Head of caudate nucleus (tissue), 42 donors: ENCODE results near the gene CFAP74.

Experiments used
- DNase-seq, 42 donors: peaks; one replicate each; pipeline versions ENCODE4 v3.0.0 to v3.0.0-alpha.2; 2020 to 2021; ENCODE audit warnings: mixed read lengths in 7 of 42
- intact Hi-C: fragments of 100-400 bp; cut with DNase I; formaldehyde crosslinking; loops from one replicate; pipeline ENCODE4 v1.15.0; 2022

CFAP74 gene

DNA sequence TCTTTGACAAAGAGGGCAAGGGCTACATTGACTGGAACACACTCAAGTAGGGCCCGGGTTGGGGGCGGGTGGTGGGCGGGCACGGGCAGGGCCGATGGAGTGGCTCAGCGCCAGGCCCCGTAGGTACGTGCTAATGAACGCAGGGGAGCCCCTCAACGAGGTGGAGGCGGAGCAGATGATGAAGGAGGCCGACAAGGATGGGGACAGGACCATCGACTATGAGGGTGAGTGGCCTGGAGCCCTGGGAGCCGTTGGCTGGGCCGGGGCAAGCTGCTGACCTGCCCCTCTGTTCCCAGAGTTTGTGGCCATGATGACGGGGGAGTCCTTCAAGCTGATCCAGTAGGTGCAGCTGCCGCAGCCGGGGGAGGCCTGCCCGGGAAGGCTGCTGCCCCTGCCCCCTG lies 86.7 kb downstream of the CFAP74 start:
- no peak for DNase-seq
- intact Hi-C loops: no loop called here

DNA sequence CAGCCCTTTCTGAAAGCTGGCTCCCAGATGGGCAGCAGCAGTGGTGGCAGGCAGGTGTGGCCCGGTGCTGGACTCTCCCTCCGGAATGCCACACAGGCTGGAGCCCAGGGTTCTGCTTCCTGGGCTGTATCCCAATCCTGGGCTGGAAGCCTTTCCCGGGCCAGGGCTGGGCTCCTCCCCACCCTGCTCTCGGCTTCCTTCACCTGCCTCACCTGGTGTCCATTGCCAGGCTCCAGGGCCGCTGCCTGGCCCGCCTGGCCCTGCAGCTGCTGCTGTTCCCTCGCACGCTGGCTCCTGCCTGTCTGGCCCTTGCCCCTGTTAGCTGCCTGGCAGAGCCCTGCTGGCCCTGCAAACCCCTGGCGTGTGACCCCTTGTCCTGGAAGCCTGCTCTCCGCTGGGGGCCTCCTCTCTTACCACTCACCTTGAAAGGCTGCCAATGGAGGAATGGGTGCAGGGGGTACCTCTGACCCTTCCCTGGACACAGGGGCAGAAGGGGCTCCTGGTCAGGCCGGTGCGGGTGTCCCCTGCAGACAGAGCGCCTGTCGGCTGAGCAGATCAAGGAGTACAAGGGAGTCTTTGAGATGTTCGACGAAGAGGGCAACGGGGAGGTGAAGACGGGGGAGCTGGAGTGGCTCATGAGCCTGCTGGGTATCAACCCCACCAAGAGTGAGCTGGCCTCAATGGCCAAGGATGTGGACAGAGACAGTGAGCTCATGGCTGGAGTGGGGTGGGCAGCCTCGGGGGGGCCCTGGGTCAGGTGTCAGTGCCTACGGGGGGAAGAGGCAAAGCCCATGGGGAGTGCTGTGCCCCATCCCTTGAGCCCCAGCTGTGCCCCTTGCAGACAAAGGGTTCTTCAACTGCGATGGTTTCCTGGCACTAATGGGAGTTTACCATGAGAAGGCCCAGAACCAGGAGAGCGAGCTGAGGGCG lies 87.4 kb downstream of the CFAP74 start:
- intact Hi-C loops: no loop called here
- no peak for DNase-seq

DNA sequence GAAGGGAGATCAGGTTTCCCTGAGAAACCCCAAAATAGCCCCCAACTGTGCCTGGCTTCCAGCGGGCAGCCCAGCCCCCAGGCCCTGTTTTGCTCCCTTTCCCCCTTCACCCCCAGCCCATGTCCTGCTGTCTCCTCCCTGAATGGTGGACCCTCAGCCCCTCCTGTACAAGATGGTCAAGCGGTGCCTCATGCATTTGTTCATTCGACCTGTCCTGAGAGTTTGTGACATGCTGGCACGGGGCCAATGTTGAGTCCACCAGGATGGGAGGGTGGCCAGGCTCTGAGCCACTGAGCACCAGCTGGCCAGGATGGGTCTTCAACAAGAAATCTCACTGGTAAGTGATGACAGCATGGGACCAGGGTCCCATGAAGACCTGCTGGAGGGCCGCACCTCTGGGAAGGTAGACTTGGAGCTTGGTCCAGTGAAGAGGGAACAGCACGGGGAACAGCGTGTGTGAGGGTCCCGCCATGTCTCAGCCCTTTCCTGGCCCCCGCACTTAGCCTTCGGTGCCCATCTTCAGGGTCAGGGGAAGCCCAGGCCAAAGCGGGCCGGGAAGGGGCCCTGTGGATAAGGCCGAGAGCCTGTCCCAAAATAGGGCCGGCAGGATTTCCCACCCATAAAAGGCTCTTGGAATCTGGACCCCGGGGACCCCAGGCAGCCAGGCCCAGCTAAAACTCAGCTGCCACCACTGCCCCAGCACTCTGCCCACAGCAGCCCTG lies 88.5 kb downstream of the CFAP74 start, which contains the start of gene CALML6:
Gene CALML6 (plus strand): TSS at position 290 of the 722 bp plus-strand sequence. CDS start 21 bp downstream, at position 311.
- intact Hi-C loops: no loop called here
- DNase-seq: no peak

DNA sequence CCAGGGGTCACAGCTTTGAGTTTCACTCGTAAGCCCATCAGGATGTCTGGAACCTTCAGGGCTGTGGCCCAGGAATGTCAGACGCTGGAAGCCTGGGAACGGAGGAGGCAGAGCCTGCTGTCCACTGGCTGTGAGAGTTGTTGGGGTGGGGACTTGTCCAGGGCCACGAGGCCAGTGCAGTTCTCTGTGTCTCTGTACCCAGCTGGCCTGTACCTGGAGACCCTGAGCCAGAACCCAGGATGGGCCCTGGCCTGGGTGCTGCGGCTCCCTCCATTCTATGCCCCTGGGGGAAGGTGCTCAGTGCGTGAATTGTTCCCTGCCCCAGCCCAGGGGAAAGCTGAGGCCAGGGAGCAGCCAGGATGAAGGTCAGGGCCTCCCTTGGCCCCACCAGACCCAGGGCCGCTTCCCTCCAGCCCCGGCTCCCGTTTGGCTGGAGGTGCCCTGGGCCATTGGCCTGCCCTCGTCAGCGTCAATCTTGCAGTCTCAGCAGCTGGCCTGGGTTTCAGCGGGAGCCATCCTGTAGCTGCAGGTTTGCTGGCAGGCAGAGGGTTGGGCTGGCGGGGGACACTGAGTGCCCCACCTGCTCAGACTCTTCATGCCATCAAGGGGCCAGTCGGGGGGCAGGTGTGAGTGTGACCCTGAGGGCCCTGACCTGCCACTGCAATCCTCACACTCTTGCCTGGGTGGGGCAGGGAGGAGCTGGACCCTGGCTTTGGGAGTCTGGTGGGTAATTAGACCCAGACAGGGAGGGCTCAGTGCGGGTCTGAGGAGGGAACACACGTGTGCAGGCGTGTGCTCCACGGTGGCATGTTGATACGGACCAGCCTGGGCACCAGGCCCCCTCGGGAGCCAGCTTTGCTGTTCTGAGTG lies 89.2 kb downstream of the CFAP74 start:
- intact Hi-C loops: no loop called here
- no peak for DNase-seq

DNA sequence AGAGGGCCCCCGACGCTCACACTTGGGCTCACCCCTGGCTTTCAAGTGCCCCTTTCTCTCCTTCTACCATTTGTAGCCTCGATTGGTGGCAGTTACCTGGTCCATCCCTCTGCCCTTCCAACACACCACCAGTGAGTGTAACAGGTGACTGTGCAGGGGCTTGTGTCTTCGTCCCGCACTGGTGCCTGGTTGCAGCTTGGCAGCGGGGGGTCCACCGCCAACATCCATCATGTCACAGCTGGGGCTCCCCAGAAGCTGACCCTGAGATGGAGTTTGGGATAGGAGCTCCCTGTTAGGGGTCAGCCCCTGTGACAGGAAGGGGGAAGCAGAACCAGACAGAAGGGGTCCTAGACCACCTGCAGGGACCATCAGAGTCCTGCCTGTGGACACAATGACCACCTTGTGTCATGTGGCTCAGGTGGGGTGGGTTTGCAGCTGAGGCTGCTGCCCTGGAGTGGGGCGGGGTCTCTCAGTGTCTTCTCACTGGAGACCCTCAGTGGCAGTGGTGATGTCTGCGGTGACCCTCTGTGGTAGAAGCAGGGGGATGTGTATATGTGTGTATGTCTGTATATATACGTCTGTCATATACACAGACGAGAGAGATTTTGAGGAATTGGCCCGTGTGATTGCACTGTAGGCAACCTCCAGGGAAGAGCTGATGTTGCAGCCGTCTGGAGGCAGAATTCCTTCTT lies 92.1 kb downstream of the CFAP74 start:
- intact Hi-C loops: no loop called here
- DNase-seq: no peak

DNA sequence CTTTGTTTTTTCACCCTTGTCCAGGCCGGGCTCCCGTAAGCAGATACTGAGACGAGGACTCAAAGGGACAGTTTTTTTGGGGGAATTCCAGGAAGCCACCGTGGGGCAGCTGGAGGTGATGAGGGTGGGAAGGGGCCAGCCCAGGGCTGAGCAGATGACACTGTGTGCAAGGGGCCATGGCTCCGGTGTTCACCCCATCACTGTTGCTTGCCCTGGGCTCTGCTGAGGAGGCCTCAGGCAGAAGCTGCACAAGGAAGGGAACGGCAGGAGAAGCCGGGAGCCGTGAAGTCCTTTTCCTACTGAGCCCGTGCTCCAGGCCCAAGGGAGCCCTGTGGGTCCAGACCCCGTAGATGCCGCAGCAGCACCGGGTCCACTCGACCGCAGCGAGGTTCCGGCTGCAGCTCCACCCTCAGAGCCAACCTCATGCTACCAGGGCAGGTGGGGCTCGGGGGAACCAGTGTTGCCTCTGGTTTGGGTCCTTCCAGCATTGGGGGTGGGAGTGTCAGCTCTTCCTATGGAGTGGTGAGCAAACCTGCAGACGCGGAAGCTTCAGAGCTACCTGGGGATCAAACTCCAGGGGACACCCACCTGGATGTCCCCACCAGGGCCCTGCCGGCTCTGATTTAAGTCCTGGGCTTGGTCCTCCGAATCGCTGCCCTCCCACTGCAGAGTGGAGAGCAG lies 92.8 kb downstream of the CFAP74 start:
- intact Hi-C loops: no loop called here
- DNase-seq: no peak

DNA sequence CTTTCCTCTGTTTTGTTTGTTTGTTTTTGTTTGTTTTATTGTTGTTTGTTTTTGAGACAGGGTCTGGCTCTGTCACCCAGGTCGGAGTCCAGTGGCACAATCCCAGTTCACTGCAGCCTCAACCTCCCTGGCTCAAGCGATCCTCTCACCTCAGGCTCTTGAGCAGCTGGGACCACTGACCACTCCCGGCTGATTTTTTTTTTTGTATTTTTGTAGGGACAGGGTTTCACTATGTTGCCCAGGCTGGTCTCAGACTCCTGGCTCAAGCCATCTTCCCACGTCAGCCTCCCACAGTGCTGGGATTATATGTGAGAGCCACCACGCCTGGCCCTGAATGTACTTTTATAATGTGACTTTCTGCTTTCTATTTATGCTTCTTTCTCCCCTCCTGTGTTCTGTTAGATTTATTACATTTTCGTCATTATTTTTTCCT lies 93.5 kb downstream of the CFAP74 start:
- no peak for DNase-seq
- intact Hi-C loops: no loop called here

DNA sequence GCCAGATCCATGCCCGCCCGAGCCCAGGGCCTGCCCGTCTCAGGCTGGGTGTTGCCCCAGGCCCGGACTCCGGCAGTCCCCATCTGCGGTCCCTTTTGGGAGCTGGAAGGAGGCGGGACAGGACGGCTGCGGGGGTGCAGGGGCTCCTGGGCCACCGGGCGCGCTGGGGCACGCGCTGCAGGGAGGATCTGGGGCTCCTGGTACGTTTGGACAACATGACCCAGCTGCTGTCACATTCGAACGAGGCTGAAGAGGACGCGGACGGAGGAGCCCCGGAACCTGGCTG lies 95.1 kb downstream of the CFAP74 start:
- DNase-seq: peak in 5 of 42 donors; percentile 22 to 51 (median 28)
- intact Hi-C loops: loop anchor here (5.0 kb wide), 1 partner anchor 131 kb away; the partner anchor contains the start of gene NADK

DNA sequence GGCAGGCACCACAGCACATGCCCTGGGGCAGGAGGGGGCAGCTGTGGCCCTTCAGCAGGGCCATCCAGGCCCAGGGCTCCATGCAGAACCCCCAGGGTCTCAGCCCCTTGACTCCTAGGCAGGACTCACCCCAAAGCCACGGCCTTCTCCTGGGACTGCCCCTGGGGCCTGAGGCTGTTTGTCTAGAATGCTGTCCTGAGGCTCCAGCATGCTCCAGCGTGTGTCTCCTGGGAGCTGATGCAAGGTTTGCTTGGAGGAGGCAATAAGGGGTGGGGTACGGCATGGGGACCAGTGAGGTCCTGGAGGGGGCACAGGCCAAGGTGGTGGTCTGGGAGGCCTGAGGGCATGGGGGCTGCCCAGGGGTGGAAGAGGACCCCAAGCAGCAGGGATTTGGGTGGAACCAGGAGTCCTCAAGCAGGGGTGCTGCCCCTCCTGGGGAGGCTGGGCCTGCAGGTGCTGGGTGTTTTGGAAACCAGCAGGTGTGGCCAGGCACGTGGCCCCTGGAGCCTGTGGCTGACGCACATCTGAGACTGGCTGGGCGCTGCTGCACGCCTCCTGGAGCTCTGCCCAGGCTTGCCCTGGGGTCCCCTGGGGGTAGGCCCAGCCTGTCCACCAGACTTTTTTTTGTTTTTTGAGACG lies 96.4 kb downstream of the CFAP74 start:
- DNase-seq: no peak
- intact Hi-C loops: loop anchor here (5.0 kb wide), 1 partner anchor 130 kb away; the partner anchor contains the start of gene NADK

DNA sequence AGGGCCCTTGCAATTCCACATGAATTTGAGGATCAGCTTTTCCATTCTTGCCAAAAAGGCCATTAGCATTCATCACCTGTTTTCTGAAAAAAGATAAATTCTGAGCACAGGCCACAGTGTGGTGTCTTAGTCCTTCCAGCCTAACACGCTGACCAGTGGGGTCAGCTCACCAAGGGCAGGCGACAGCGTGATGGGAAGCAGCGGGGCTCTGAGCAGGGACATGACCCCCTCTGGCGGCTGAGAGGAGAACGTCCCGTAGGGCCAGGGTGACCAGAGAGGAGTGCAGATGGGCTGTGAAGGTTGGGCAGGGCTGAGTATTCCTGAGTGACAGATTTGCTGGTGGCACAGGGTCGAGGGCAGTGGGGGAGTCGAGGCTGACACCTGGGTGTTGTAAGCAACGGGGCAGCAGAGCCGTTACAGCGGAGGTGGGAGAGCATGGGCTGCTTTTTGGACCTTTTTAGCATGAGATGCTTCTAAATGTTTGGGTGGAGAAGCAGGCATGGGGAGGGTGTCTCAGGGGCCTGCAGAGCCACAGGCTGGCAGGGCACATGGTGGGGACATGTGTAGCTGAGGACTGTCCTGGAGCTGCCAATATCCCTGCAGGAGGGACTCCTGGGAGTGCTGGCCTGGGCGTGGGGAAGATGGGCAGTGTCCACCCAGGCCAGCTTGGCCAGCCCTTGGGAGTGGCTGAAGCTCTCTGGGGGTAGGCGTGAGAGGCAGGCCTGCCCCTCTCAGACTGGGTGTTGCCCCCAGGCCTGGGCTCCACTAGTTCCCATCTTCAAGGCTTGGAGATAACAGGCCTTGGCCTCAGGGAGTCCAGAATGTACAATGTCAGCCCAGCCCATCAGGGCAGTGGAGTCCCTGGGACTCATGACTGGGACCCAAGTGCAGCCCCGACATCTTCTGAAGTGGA lies 97.1 kb downstream of the CFAP74 start:
- intact Hi-C loops: loop anchor here (5.0 kb wide), 1 partner anchor 129 kb away; the partner anchor contains the start of gene NADK
- DNase-seq: peak; percentile 68 to 96 (median 88)

DNA sequence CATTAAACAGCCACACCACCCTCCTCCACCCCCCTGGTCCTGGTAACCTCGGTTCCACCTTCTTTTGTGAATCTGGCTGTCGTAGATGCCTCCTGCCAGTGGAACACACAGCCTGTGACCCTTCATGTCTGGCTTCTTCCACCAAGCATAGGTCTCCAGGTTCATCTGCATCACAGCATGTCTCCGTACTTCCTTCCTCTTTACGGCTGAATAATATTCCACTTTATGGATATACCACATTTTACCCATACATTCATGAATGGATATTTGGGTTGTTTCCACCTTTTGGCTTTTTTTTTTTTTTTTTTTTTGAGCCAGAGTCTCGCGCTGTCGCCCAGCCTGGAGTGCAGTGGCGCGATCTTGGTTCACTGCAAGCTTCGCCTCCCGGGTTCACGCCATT lies 100.4 kb downstream of the CFAP74 start:
- no peak for DNase-seq
- intact Hi-C loops: no loop called here

DNA sequence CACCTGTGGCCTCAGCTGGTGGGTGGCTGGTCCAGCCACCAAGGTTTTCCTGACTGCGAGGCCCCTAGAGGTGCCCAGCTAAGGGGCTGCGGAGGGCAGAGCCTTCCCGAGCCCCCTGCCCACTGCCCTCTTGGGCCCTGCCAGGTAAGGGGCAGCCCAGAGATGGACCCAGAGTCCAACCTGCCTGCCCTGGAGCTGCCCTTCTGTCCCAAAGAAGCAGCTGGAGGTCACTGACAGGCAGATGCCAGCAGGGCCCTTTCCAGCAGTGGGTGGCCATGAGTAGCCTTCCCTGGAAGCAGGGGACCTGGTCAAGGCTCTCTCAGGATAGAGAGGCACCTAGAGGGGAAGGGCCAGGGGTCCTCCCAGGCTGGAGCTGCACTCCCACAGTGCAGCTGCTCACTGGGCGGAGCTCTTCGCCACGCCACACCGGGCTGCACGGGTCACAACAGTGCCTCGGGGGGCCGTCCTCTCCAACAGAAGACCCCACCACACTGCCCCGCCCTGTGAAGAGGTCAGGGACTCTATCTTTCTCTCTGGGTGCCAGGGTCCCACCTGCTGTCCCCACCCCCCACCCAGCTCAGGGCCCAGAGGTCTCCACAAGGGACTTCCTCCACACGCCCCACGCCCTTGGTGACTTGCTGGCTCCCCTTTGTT lies 101.8 kb downstream of the CFAP74 start:
- intact Hi-C loops: no loop called here
- no peak for DNase-seq

DNA sequence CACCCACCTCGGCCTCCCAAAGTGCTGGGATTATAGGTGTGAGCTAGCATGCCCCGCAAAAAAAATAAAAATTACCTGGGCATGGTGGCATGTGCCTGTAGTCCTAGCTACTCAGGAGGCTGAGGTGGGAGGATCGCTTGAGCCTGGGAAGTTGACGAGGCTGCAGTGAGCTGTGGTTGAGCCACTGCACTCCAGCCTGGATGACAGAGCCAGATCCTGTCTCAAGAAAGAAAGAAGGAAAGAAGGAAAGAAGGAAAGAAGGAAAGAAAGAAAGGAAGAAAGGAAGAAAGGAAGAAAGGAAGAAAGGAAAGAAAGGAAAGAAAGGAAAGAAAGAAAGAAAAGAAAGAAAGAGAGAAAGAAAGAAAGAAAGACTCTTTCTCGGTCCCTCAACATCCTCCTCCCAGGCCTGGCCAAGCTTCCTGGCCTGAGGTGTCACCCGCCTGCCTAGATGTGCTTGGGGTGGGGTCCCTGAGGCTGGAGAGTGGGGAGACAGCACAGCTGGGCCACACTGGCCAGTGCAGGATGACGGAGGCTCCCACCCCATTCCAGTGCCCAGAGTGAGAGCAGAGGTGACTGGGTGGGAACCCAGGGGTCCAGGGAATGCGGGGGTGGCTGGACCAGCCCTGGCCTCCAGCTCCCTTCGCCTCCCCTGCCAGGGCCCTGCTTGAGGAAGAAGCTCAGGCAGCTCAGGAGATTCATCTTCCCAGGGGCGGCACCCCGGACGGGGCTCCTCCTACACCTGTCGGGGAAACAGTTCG lies 102.5 kb downstream of the CFAP74 start:
- no peak for DNase-seq
- intact Hi-C loops: no loop called here

DNA sequence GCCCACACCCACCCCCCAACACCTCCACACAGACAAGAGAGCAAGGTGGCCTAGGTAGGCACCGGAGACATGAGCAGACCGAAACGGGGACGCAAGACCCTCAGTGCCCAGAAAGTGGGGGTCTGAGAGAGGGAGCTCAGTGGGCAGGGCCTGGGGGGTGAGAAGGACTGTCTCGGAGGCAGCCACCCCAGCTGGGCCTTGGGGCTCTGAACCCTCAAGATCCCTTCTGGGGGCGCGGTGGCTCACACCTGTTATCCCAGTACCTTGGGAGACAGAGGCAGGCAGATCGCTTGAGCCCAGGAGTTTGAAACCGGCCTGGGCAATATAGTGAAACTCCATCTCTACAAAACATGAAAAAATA lies 103.6 kb downstream of the CFAP74 start:
- intact Hi-C loops: no loop called here
- no peak for DNase-seq

DNA sequence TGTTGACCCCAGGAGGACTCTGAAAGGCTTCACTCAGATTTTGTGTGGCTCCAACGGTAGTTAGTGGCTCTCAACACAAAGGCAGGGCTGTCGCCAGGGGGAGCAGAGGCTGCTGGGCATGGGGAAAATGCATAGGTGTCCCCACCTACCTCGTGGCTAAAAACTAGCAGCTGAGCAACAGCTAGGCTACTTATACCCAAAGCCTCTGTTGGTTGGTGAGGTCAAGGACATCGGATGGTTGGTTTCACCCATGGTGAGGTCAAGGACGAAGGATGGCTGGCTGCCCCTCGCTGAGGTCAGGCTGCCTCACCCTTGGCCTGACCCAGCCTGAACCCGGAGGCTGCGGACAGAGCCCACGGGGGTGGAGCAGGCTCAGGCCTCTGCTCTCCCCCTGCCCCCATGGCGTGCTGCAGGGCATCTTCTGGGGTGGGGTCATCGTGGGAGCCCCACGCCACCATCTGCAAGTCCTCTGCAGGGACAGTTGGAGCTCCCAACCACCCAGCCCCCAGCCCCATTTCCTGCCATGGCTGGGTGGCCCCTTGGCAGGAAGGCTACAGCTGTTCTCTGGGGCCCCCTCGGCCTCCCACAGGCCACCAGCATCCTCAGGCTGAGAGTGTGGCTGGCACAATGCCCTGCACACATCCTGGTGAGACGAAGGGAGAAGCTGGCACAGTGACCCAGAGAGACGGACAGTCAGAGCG lies 104.2 kb downstream of the CFAP74 start:
- intact Hi-C loops: no loop called here

More for the DNA sequence above, 104.2 kb downstream of the CFAP74 start:
- DNase-seq: no peak
